ENCODE data around the gene KCNAB2. TPM values are rescaled to one million over a fixed set of nuclear protein-coding genes. Genes with fewer than 3 reads are reported as not detected.

KCNAB2 gene
- total RNA-seq, 2 donors from 2014 or later: 2.0 to 5.5 TPM

- DNase-seq (ENCODE audit: low spot score): no peak
- Histone ChIP-seq H3K27me3 (replicated peaks; ENCODE audit: insufficient read depth) (no peaks in the 10 kb centered on the region), H3K27ac (no peak overlapping the region), H3K4me3 (no peak overlapping the region), H3K9me3 (no peaks in the 10 kb centered on the region), H3K4me1 (replicated peaks) (no peaks in the 10 kb centered on the region), H3K36me3 (no peaks in the 10 kb centered on the region)
- TF ChIP-seq CTCF (IDR thresholded peaks at IDR 0.05): no peak
- no peak for TF ChIP-seq POLR2A (IDR thresholded peaks at IDR 0.05)
- TF ChIP-seq POLR2AphosphoS5 (IDR thresholded peaks at IDR 0.05): no peak
- WGBS: 83% methylated on average over 12 of the region's 12 CpGs
- intact Hi-C loops (cut with DNase I): no loop called here
Measured at GRCh38 chr1:6006882-6007281, 38.8 kb upstream of the KCNAB2 start.

GRCh38 chr1:6007318-6008083 is 38.2 kb upstream of the KCNAB2 start:
- Histone ChIP-seq H3K36me3 (no peaks in the 10 kb centered on the region), H3K4me1 (replicated peaks) (no peaks in the 10 kb centered on the region), H3K27me3 (replicated peaks; ENCODE audit: insufficient read depth) (no peaks in the 10 kb centered on the region), H3K27ac (no peak overlapping the region), H3K4me3 (no peak overlapping the region), H3K9me3 (no peaks in the 10 kb centered on the region)
- no peak for TF ChIP-seq POLR2A (IDR thresholded peaks at IDR 0.05)
- no peak for TF ChIP-seq POLR2AphosphoS5 (IDR thresholded peaks at IDR 0.05)
- TF ChIP-seq CTCF (IDR thresholded peaks at IDR 0.05): no peak
- DNase-seq (ENCODE audit: low spot score): no peak
- 70% methylated on average over 25 of the region's 25 CpGs for WGBS
- intact Hi-C loops (cut with DNase I): no loop called here

GRCh38 chr1:6008084-6008415 is 37.6 kb upstream of the KCNAB2 start:
- H3K27ac ChIP-seq: no peak overlapping the region
- no peaks in the 10 kb centered on the region for H3K4me1 ChIP-seq (replicated peaks)
- no peaks in the 10 kb centered on the region for H3K9me3 ChIP-seq
- 77% methylated on average over 11 of the region's 11 CpGs for WGBS
- intact Hi-C loops (cut with DNase I): no loop called here
- no peaks in the 10 kb centered on the region for H3K27me3 ChIP-seq (replicated peaks; ENCODE audit: insufficient read depth)
- no peak for TF ChIP-seq POLR2AphosphoS5 (IDR thresholded peaks at IDR 0.05)
- no peak for TF ChIP-seq POLR2A (IDR thresholded peaks at IDR 0.05)
- no peak overlapping the region for H3K4me3 ChIP-seq
- H3K36me3 ChIP-seq: no peaks in the 10 kb centered on the region
- no peak for DNase-seq (ENCODE audit: low spot score)

GRCh38 chr1:6008696-6009095 is 37.0 kb upstream of the KCNAB2 start:
- no peak overlapping the region for H3K4me3 ChIP-seq
- H3K27me3 ChIP-seq (replicated peaks; ENCODE audit: insufficient read depth): no peaks in the 10 kb centered on the region
- 74% methylated on average over 6 of the region's 6 CpGs for WGBS
- TF ChIP-seq POLR2AphosphoS5 (IDR thresholded peaks at IDR 0.05): no peak
- TF ChIP-seq CTCF (IDR thresholded peaks at IDR 0.05): no peak
- no peak for TF ChIP-seq POLR2A (IDR thresholded peaks at IDR 0.05)
- no peaks in the 10 kb centered on the region for H3K4me1 ChIP-seq (replicated peaks)
- intact Hi-C loops (cut with DNase I): no loop called here
- no peak overlapping the region for H3K27ac ChIP-seq
- no peaks in the 10 kb centered on the region for H3K36me3 ChIP-seq
- DNase-seq (ENCODE audit: low spot score): no peak
- no peaks in the 10 kb centered on the region for H3K9me3 ChIP-seq

- intact Hi-C loops (cut with DNase I): no loop called here
- Histone ChIP-seq H3K36me3 (no peaks in the 10 kb centered on the region), H3K9me3 (no peaks in the 10 kb centered on the region), H3K4me1 (replicated peaks) (no peaks in the 10 kb centered on the region), H3K4me3 (no peak overlapping the region), H3K27me3 (replicated peaks; ENCODE audit: insufficient read depth) (no peaks in the 10 kb centered on the region), H3K27ac (no peak overlapping the region)
- TF ChIP-seq CTCF (IDR thresholded peaks at IDR 0.05): no peak
- TF ChIP-seq POLR2AphosphoS5 (IDR thresholded peaks at IDR 0.05): no peak
- TF ChIP-seq POLR2A (IDR thresholded peaks at IDR 0.05): no peak
- no peak for DNase-seq (ENCODE audit: low spot score)
- 91% methylated on average over 23 of the region's 23 CpGs for WGBS
Measured at GRCh38 chr1:6009120-6010040, 36.3 kb upstream of the KCNAB2 start.

Data from prostate gland (tissue), 2 donors.